ENCODE results near the gene OR1J1.

GRCh38 chr9:122442568-122442967 is 35.2 kb downstream of the OR1J1 start:
- TF ChIP-seq NFRKB (IDR thresholded peaks at IDR 0.05) (no peak), TARDBP (IDR thresholded peaks at IDR 0.05) (no peak), ARNT (IDR thresholded peaks at IDR 0.05) (no peak), HDGF (IDR thresholded peaks at IDR 0.05; ENCODE audit: borderline replicate concordance) (no peak), BHLHE40 (IDR thresholded peaks at IDR 0.05; ENCODE audit: borderline replicate concordance) (no peak), LEF1 (IDR thresholded peaks at IDR 0.05; ENCODE audit: borderline replicate concordance) (no peak), ZNF384 (IDR thresholded peaks at IDR 0.05) (no peak)
